Neuronal stem cell (in vitro differentiated cells): ENCODE data around the gene CCDC183. TPM values are rescaled to one million over a fixed set of nuclear protein-coding genes. Genes with fewer than 3 reads are reported as not detected.

Experiments used
- DNase-seq: peaks from one replicate; pipeline ENCODE4 v3.0.0-alpha.2; 2013; ENCODE audit warnings: low spot score
- H2AFZ ChIP-seq: one replicate; pipeline ENCODE4 v1.6.1; 2013; ENCODE audit warnings: mild to moderate bottlenecking, low read length, inconsistent platforms
- H2AK5ac ChIP-seq: 2 replicates; pipeline ENCODE4 v1.6.1; 2013; ENCODE audit warnings: low read depth, mild to moderate bottlenecking, inconsistent platforms, low read length, moderate library complexity, mixed read lengths
- H2BK120ac ChIP-seq: 2 replicates; pipeline ENCODE4 v1.6.1; 2013; ENCODE audit warnings: low read depth, mild to moderate bottlenecking, inconsistent platforms, low read length, moderate library complexity, mixed read lengths
- H2BK12ac ChIP-seq: one replicate; pipeline ENCODE4 v1.6.1; 2013; ENCODE audit warnings: low read length, inconsistent platforms
- H2BK15ac ChIP-seq: 2 replicates; pipeline ENCODE4 v1.6.1; 2013; ENCODE audit warnings: mild to moderate bottlenecking, low read length, inconsistent platforms, mixed read lengths
- H2BK5ac ChIP-seq: one replicate; pipeline ENCODE4 v1.6.1; 2013; ENCODE audit warnings: inconsistent platforms, mild to moderate bottlenecking, low read length, moderate library complexity
- H3K14ac ChIP-seq: one replicate; pipeline ENCODE4 v1.6.1; 2013; ENCODE audit warnings: low read length, inconsistent platforms
- H3K18ac ChIP-seq: 2 replicates; pipeline ENCODE4 v1.6.1; 2013; ENCODE audit warnings: low read length, inconsistent platforms
- H3K23ac ChIP-seq: 2 replicates; pipeline ENCODE4 v1.6.1; 2013; ENCODE audit warnings: low read depth, mild to moderate bottlenecking, mixed read lengths, low read length, inconsistent platforms; ENCODE audit not compliant: poor library complexity
- H3K27ac ChIP-seq: replicated peaks from 3 replicates; pipeline ENCODE4 v1.5.1; 2013; ENCODE audit warnings: low read length, inconsistent platforms
- H3K27me3 ChIP-seq, 3 experiments: 2 replicates each; pipeline ENCODE4 v1.6.1; 2013; ENCODE audit warnings: low read length in 3 of 3, mild to moderate bottlenecking in 2 of 3, inconsistent platforms in 1 of 3, low read depth in 1 of 3, mixed read lengths in 1 of 3, moderate library complexity in 1 of 3; ENCODE audit not compliant: control insufficient read depth in 3 of 3, insufficient read depth in 3 of 3
- H3K36me3 ChIP-seq, 2 donors: replicated peaks in 1 of 2; 2 replicates each; pipeline ENCODE4 v1.6.1; 2013; ENCODE audit warnings: low read length in 2 of 2; ENCODE audit not compliant: control insufficient read depth in 2 of 2, insufficient read depth in 2 of 2
- H3K4ac ChIP-seq: 2 replicates; pipeline ENCODE4 v1.6.1; 2013; ENCODE audit warnings: inconsistent platforms, mild to moderate bottlenecking, low read length, moderate library complexity
- H3K4me1 ChIP-seq, 2 donors: 1 replicate in 1 of 2; 2 replicates in 1 of 2; pipeline ENCODE4 v1.6.1; 2013; ENCODE audit warnings: low read length in 2 of 2, low read depth in 1 of 2; ENCODE audit not compliant: control insufficient read depth in 2 of 2, insufficient read depth in 1 of 2
- H3K4me2 ChIP-seq: one replicate; pipeline ENCODE4 v1.6.1; 2013; ENCODE audit warnings: mild to moderate bottlenecking, low read length, inconsistent platforms; ENCODE audit not compliant: insufficient read depth, poor library complexity, severe bottlenecking
- H3K4me3 ChIP-seq, 2 donors: 2 replicates each; pipeline ENCODE4 v1.5.1; 2013; ENCODE audit warnings: low read length in 2 of 2, mild to moderate bottlenecking in 2 of 2, inconsistent platforms in 1 of 2, moderate library complexity in 1 of 2
- H3K79me1 ChIP-seq: one replicate; pipeline ENCODE4 v1.6.1; 2013; ENCODE audit warnings: low read depth, mild to moderate bottlenecking, inconsistent platforms, low read length, moderate library complexity
- H3K9ac ChIP-seq: one replicate; pipeline ENCODE4 v1.6.1; 2013; ENCODE audit warnings: mild to moderate bottlenecking, low read depth, low read length, inconsistent platforms; ENCODE audit not compliant: poor library complexity
- H3K9me3 ChIP-seq, 2 donors: replicated peaks in 1 of 2; 2 replicates each; pipeline versions ENCODE3 to v1.6.1; 2013; ENCODE audit warnings: low read length in 2 of 2, mild to moderate bottlenecking in 2 of 2, inconsistent platforms in 1 of 2, low read depth in 1 of 2, mixed read lengths in 1 of 2, moderate library complexity in 1 of 2; ENCODE audit not compliant: control insufficient read depth in 2 of 2, insufficient read depth in 1 of 2
- H4K8ac ChIP-seq: one replicate; pipeline ENCODE4 v1.6.1; 2013; ENCODE audit warnings: low read depth, mild to moderate bottlenecking, inconsistent platforms, low read length, moderate library complexity
- H4K91ac ChIP-seq: one replicate; pipeline ENCODE4 v1.6.1; 2013; ENCODE audit warnings: low read length, low read depth, mild to moderate bottlenecking, inconsistent platforms; ENCODE audit not compliant: poor library complexity
- WGBS, 2 donors: extraction: QIAGEN DNeasy Blood & Tissue Kit; methylation state at CpG; one replicate each; pipeline ENCODE4 v1.1.7; 2013; ENCODE audit warnings: missing lambda C conversion rate in 2 of 2, mixed read lengths in 1 of 2; ENCODE audit not compliant: insufficient read length in 2 of 2, insufficient replicate concordance in 1 of 2; ENCODE audit errors: extremely low coverage in 2 of 2; 5-methylcytosine and 5-hydroxymethylcytosine counted together
- polyA plus RNA-seq, 2 experiments: library from polyadenylated mRNA; stranded (reverse); fragments of 200-250 nt; gene quantifications; one replicate each; pipeline ENCODE4 v1.2.3, GENCODE V29; 2013

Gene CCDC183
- polyA plus RNA-seq (2013, experiment 1 of 2): 2.7 TPM
- polyA plus RNA-seq (2013, experiment 2 of 2): 2.7 TPM

DNA sequence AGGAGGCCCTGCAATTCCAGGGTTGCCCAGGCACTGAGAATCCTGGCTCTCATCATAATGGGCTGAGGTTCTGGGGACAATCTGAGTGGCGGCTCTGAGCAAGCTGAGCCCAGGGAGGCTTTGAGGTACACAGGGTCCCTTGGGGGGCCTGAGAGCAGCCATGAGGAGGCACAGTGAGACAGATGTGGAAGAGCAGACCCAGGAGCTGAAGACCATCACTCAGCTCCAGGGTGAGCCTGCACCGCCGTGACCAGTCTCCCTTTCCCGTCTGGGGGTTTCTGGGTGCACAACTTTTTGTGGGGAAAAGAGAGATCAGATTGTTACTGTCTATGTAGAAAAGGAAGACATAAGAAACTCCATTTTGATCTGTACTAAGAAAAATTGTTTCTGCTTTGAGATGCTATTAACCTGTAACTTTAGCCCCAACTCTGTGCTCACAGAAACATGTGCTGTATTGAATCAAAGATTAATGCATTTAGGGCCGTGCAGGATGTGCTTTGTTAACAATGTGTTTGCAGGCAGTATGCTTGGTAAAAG lies at the start of gene CCDC183:
Gene CCDC183, plus strand, starts transcription at position 101 of the 537 bp plus-strand sequence. Its CDS starts 60 bp downstream, at position 161.
- H3K27ac ChIP-seq: peak within 1 kb of the TSS; percentile 68
- H3K4ac ChIP-seq: no peak within 1 kb of the TSS
- DNase-seq: no peak
- peaks cover 23 to 32% of the 10 kb centered on the region in 2 donors for H3K4me1 ChIP-seq
- H3K4me3 ChIP-seq: no peak within 1 kb of the TSS
- H3K4me2 ChIP-seq: no peak within 1 kb of the TSS
- WGBS, 2 donors: no CpG with 5 or more reads among the region's 5 CpGs
- no peak within 1 kb of the TSS for H2BK12ac ChIP-seq
- H3K79me1 ChIP-seq: no peaks in the 10 kb centered on the region
- H3K27me3 ChIP-seq: peaks cover 0 to 14% (median 5%) of the 10 kb centered on the region in 3 experiments
- H3K14ac ChIP-seq: peak within 1 kb of the TSS; percentile 17
- H3K9ac ChIP-seq: no peak within 1 kb of the TSS
- H4K91ac ChIP-seq: no peak within 1 kb of the TSS
- no peak within 1 kb of the TSS for H2AFZ ChIP-seq
- peak within 1 kb of the TSS; percentile 67 for H3K23ac ChIP-seq
- peak within 1 kb of the TSS; percentile 88 for H3K18ac ChIP-seq
- peak within 1 kb of the TSS; percentile 71 for H2AK5ac ChIP-seq
- peak within 1 kb of the TSS; percentile 4 for H2BK5ac ChIP-seq
- H2BK120ac ChIP-seq: peak within 1 kb of the TSS; percentile 44
- no peaks in the 10 kb centered on the region for H3K9me3 ChIP-seq
- H3K36me3 ChIP-seq: peaks cover 4 to 14% of the 10 kb centered on the region in 2 donors
- no peak within 1 kb of the TSS for H4K8ac ChIP-seq
- H2BK15ac ChIP-seq: no peak within 1 kb of the TSS

- H2AK5ac ChIP-seq: peak overlapping the region; percentile 81
These were observed 49.5 kb upstream of the CCDC183 start for GRCh38 chr9:136746621-136747020.

DNA sequence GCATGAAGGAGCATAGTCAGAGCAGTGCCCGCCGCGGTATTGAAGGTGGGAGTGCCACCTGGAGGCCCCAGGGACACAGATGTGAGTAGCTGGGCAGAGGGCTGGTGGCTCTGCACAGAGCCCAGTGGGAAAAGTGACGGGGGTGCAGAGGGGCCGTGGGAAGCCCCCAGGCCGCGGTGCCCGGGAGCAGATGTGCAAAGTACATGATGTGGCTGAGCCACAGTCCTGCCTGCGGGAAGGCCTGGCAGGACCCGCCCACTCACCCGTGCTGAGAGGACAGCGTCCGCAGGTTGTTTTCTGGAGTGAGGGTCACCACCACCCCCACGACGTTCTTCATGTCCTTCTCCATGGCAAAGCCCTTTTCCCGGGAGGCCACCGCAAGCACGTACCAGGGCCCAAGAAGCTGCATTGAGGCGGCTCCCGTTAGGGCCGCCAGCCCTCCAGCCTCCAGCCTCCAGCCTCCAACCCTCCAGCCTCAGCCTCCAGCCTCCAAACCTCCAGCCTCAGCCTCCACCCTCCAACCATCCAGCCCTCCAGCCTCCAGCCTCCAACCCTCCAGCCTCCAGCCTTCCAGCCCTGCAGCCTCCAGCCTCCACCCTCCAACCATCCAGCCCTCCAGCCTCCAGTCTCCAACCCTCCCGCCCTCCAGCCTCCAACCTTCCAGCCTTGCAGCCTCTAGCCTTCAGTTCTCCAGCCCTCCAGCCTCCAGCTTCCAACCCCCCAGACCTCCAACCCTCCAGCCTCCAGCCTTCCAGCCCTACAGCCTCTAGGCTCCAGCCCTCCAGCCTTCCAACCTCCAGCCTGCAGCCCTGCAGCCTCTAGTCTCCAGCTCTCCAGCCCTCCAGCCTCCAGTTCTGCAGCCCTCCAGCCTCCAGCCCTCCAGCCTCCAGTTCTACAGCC lies 48.7 kb upstream of the CCDC183 start:
- no peak overlapping the region for H2BK15ac ChIP-seq
- H2BK12ac ChIP-seq: no peak overlapping the region
- no peak overlapping the region for H2AFZ ChIP-seq
- H3K9me3 ChIP-seq: peaks cover 0 to 5% of the 10 kb centered on the region in 2 donors
- no peaks in the 10 kb centered on the region for H3K79me1 ChIP-seq
- no peak overlapping the region for H3K9ac ChIP-seq
- peaks cover 4 to 7% of the 10 kb centered on the region in 2 donors for H3K4me1 ChIP-seq
- H4K91ac ChIP-seq: no peak overlapping the region
- H3K4me2 ChIP-seq: no peak overlapping the region
- no CpG with 5 or more reads among the region's 22 CpGs for WGBS, 2 donors
- H3K36me3 ChIP-seq: no peaks in the 10 kb centered on the region
- H3K14ac ChIP-seq: peak overlapping the region; percentile 71
- peak overlapping the region; percentile 39 for H2BK5ac ChIP-seq
- DNase-seq: no peak
- no peak overlapping the region for H3K4me3 ChIP-seq
- H2AK5ac ChIP-seq: peak overlapping the region; percentile 56
- H3K27ac ChIP-seq: no peak overlapping the region
- no peak overlapping the region for H2BK120ac ChIP-seq
- no peak overlapping the region for H3K4ac ChIP-seq
- H3K27me3 ChIP-seq: peaks cover 0 to 37% (median 2%) of the 10 kb centered on the region in 3 experiments
- peak overlapping the region; percentile 28 for H3K18ac ChIP-seq
- H3K23ac ChIP-seq: peak overlapping the region; percentile 20
- H4K8ac ChIP-seq: no peak overlapping the region

More at GRCh38 chr9:136746621-136747020, 49.5 kb upstream of the CCDC183 start:
- Histone ChIP-seq H3K4me1 (peaks cover 7% of the 10 kb centered on the region in 2 donors), H4K8ac (no peak overlapping the region), H3K23ac (no peak overlapping the region), H4K91ac (no peak overlapping the region), H2BK12ac (peak overlapping the region; percentile 73), H3K9ac (no peak overlapping the region), H3K79me1 (no peaks in the 10 kb centered on the region), H2BK120ac (no peak overlapping the region), H2AFZ (no peak overlapping the region), H3K4me2 (no peak overlapping the region), H3K36me3 (no peaks in the 10 kb centered on the region), H2BK15ac (peak overlapping the region; percentile 85), H3K27ac (no peak overlapping the region), H3K27me3 (peaks cover 2 to 43% (median 2%) of the 10 kb centered on the region in 3 experiments), H3K18ac (peak overlapping the region; percentile 38), H3K4ac (no peak overlapping the region), H3K14ac (no peak overlapping the region), H2BK5ac (peak overlapping the region; percentile 39), H3K4me3 (no peak overlapping the region), H3K9me3 (peaks cover 0 to 5% of the 10 kb centered on the region in 2 donors)
- no CpG with 5 or more reads among the region's 18 CpGs for WGBS, 2 donors
- DNase-seq: no peak

DNA sequence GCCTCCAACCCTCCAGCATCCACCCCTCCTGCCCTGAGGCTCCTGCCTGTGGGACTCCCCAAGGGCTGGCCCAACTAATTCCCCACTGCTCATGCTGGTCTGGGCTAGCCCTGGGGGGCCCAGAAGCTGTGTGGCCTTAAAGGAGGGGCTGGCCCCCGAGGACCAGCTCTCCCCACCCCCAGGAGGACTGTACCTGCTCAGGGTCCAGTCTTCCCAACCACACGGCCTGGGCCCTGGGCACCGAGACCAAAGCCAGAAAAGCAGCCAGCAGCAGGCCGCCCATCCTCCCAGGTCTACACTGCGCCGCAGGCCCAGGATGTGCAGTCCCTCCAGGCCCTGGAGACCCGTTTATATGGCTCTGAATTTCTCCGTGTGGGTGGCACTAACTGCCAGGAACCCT lies 47.9 kb upstream of the CCDC183 start, which contains the start of gene LCN6:
Gene LCN6, minus strand, starts transcription at position 325 of the 400 bp plus-strand sequence. Its CDS starts 42 bp downstream, at position 283.
- no CpG with 5 or more reads among the region's 8 CpGs for WGBS, 2 donors
- H3K36me3 ChIP-seq: no peaks in the 10 kb centered on the region
- peak within 1 kb of the TSS; percentile 84 for H2BK12ac ChIP-seq
- peak within 1 kb of the TSS; percentile 90 for H2AK5ac ChIP-seq
- H3K27me3 ChIP-seq: peaks cover 0 to 35% (median 0%) of the 10 kb centered on the region in 3 experiments
- H3K4me2 ChIP-seq: no peak within 1 kb of the TSS
- peaks cover 0 to 3% of the 10 kb centered on the region in 2 donors for H3K4me1 ChIP-seq
- no peak within 1 kb of the TSS for H4K91ac ChIP-seq
- H3K9ac ChIP-seq: peak within 1 kb of the TSS; percentile 84
- H3K23ac ChIP-seq: peak within 1 kb of the TSS; percentile 20
- peaks cover 0 to 5% of the 10 kb centered on the region in 2 donors for H3K9me3 ChIP-seq
- H3K79me1 ChIP-seq: no peaks in the 10 kb centered on the region
- no peak within 1 kb of the TSS for H2BK120ac ChIP-seq
- H4K8ac ChIP-seq: peak within 1 kb of the TSS; percentile 43
- H2AFZ ChIP-seq: no peak within 1 kb of the TSS
- peak within 1 kb of the TSS; percentile 98 for H3K14ac ChIP-seq
- H2BK5ac ChIP-seq: peak within 1 kb of the TSS; percentile 53
- H3K18ac ChIP-seq: peak within 1 kb of the TSS; percentile 87
- H3K4ac ChIP-seq: no peak within 1 kb of the TSS
- no peak within 1 kb of the TSS for H3K27ac ChIP-seq
- no peak within 1 kb of the TSS for H3K4me3 ChIP-seq
- H2BK15ac ChIP-seq: peak within 1 kb of the TSS; percentile 75
- no peak for DNase-seq
